ENCODE results near the gene SLC22A14. TPM values are rescaled to one million over a fixed set of nuclear protein-coding genes. Genes with fewer than 3 reads are reported as not detected.
"Not testable (repeated sequence)": the region's sequence is repeated elsewhere in the genome, so short reads cannot be mapped to it uniquely, and the experiment has no call there.

SLC22A14 gene
- total RNA-seq, 1 experiment from 2014 or later = 0.03 TPM

GRCh38 chr3:38283810-38284755 lies 2.0 kb downstream of the SLC22A14 start:
- DNase-seq = no peak
- Histone ChIP-seq H3K27me3 (ENCODE audit: control insufficient read depth, insufficient read depth, low read length) (no peaks in the 10 kb centered on the region), H3K36me3 (replicated peaks; ENCODE audit: control insufficient read depth, insufficient read depth, low read length) (no peaks in the 10 kb centered on the region), H3K4me3 (ENCODE audit: insufficient read depth, low read depth, low read length) (no peak overlapping the region)

- no peak overlapping the region for H3K4me3 ChIP-seq (ENCODE audit: insufficient read depth, low read depth, low read length)
- no peaks in the 10 kb centered on the region for H3K27me3 ChIP-seq (ENCODE audit: control insufficient read depth, insufficient read depth, low read length)
- no peak for DNase-seq
- H3K36me3 ChIP-seq (replicated peaks; ENCODE audit: control insufficient read depth, insufficient read depth, low read length) = no peaks in the 10 kb centered on the region
These were observed 2.7 kb downstream of the SLC22A14 start for GRCh38 chr3:38284756-38285150.

- H3K27me3 ChIP-seq (ENCODE audit: control insufficient read depth, insufficient read depth, low read length); H3K36me3 ChIP-seq (replicated peaks; ENCODE audit: control insufficient read depth, insufficient read depth, low read length); DNase-seq; H3K4me3 ChIP-seq (ENCODE audit: insufficient read depth, low read depth, low read length): not testable (repeated sequence)
These were observed 7.5 kb downstream of the SLC22A14 start for GRCh38 chr3:38289286-38290217.

- not testable (repeated sequence) for H3K27me3 ChIP-seq (ENCODE audit: control insufficient read depth, insufficient read depth, low read length); H3K36me3 ChIP-seq (replicated peaks; ENCODE audit: control insufficient read depth, insufficient read depth, low read length); DNase-seq; H3K4me3 ChIP-seq (ENCODE audit: insufficient read depth, low read depth, low read length)
These were observed 15.0 kb downstream of the SLC22A14 start for GRCh38 chr3:38297053-38297452.

- no peak overlapping the region for H3K4me3 ChIP-seq (ENCODE audit: insufficient read depth, low read depth, low read length)
- DNase-seq = no peak
- H3K36me3 ChIP-seq (replicated peaks; ENCODE audit: control insufficient read depth, insufficient read depth, low read length) = no peaks in the 10 kb centered on the region
- H3K27me3 ChIP-seq (ENCODE audit: control insufficient read depth, insufficient read depth, low read length) = no peaks in the 10 kb centered on the region
These were observed 15.4 kb downstream of the SLC22A14 start for GRCh38 chr3:38297537-38297936.

GRCh38 chr3:38297947-38298711 lies 16.0 kb downstream of the SLC22A14 start:
- no peaks in the 10 kb centered on the region for H3K27me3 ChIP-seq (ENCODE audit: control insufficient read depth, insufficient read depth, low read length)
- H3K4me3 ChIP-seq (ENCODE audit: insufficient read depth, low read depth, low read length) = no peak overlapping the region
- DNase-seq = no peak
- H3K36me3 ChIP-seq (replicated peaks; ENCODE audit: control insufficient read depth, insufficient read depth, low read length) = no peaks in the 10 kb centered on the region

- DNase-seq = no peak
- Histone ChIP-seq H3K36me3 (replicated peaks; ENCODE audit: control insufficient read depth, insufficient read depth, low read length) (no peaks in the 10 kb centered on the region), H3K4me3 (ENCODE audit: insufficient read depth, low read depth, low read length) (no peak overlapping the region), H3K27me3 (ENCODE audit: control insufficient read depth, insufficient read depth, low read length) (no peaks in the 10 kb centered on the region)
These were observed 24.8 kb downstream of the SLC22A14 start for GRCh38 chr3:38306941-38307340.

GRCh38 chr3:38307599-38307998 lies 25.5 kb downstream of the SLC22A14 start:
- H3K27me3 ChIP-seq (ENCODE audit: control insufficient read depth, insufficient read depth, low read length) = no peaks in the 10 kb centered on the region
- DNase-seq = no peak
- H3K4me3 ChIP-seq (ENCODE audit: insufficient read depth, low read depth, low read length) = no peak overlapping the region
- H3K36me3 ChIP-seq (replicated peaks; ENCODE audit: control insufficient read depth, insufficient read depth, low read length) = no peaks in the 10 kb centered on the region

GRCh38 chr3:38308456-38308855 lies 26.4 kb downstream of the SLC22A14 start:
- Histone ChIP-seq H3K27me3 (ENCODE audit: control insufficient read depth, insufficient read depth, low read length) (no peaks in the 10 kb centered on the region), H3K4me3 (ENCODE audit: insufficient read depth, low read depth, low read length) (no peak overlapping the region), H3K36me3 (replicated peaks; ENCODE audit: control insufficient read depth, insufficient read depth, low read length) (no peaks in the 10 kb centered on the region)
- no peak for DNase-seq

GRCh38 chr3:38311476-38311875 lies 29.4 kb downstream of the SLC22A14 start:
- no peaks in the 10 kb centered on the region for H3K27me3 ChIP-seq (ENCODE audit: control insufficient read depth, insufficient read depth, low read length)
- H3K36me3 ChIP-seq (replicated peaks; ENCODE audit: control insufficient read depth, insufficient read depth, low read length) = no peaks in the 10 kb centered on the region
- no peak for DNase-seq
- no peak overlapping the region for H3K4me3 ChIP-seq (ENCODE audit: insufficient read depth, low read depth, low read length)

- Histone ChIP-seq H3K27me3 (ENCODE audit: control insufficient read depth, insufficient read depth, low read length) (no peaks in the 10 kb centered on the region), H3K36me3 (replicated peaks; ENCODE audit: control insufficient read depth, insufficient read depth, low read length) (no peaks in the 10 kb centered on the region), H3K4me3 (ENCODE audit: insufficient read depth, low read depth, low read length) (no peak overlapping the region)
- no peak for DNase-seq
These were observed 29.8 kb downstream of the SLC22A14 start for GRCh38 chr3:38311941-38312340.

- no peaks in the 10 kb centered on the region for H3K27me3 ChIP-seq (ENCODE audit: control insufficient read depth, insufficient read depth, low read length)
- no peak overlapping the region for H3K4me3 ChIP-seq (ENCODE audit: insufficient read depth, low read depth, low read length)
- no peaks in the 10 kb centered on the region for H3K36me3 ChIP-seq (replicated peaks; ENCODE audit: control insufficient read depth, insufficient read depth, low read length)
- DNase-seq = no peak
These were observed 30.3 kb downstream of the SLC22A14 start for GRCh38 chr3:38312356-38312755.

- no peak for DNase-seq
These were observed 31.2 kb downstream of the SLC22A14 start for GRCh38 chr3:38313263-38313662.

GRCh38 chr3:38313695-38314094 lies 31.6 kb downstream of the SLC22A14 start:
- H3K27me3 ChIP-seq (ENCODE audit: control insufficient read depth, insufficient read depth, low read length) = no peaks in the 10 kb centered on the region
- peak; percentile 22 for DNase-seq
- no peak overlapping the region for H3K4me3 ChIP-seq (ENCODE audit: insufficient read depth, low read depth, low read length)
- no peaks in the 10 kb centered on the region for H3K36me3 ChIP-seq (replicated peaks; ENCODE audit: control insufficient read depth, insufficient read depth, low read length)

More at GRCh38 chr3:38313263-38313662, 31.2 kb downstream of the SLC22A14 start:
- no peaks in the 10 kb centered on the region for H3K36me3 ChIP-seq (replicated peaks; ENCODE audit: control insufficient read depth, insufficient read depth, low read length)
- H3K4me3 ChIP-seq (ENCODE audit: insufficient read depth, low read depth, low read length) = no peak overlapping the region
- H3K27me3 ChIP-seq (ENCODE audit: control insufficient read depth, insufficient read depth, low read length) = no peaks in the 10 kb centered on the region

Measured in H7 (cell line).